HG02588 (cell line): Measurements from ENCODE around the gene LSM12.
"Not testable (repeated sequence)": the region's sequence is repeated elsewhere in the genome, so short reads cannot be mapped to it uniquely, and the experiment has no call there.

Experiments used
- ATAC-seq: cut with Tn5 transposase; IDR thresholded peaks from one replicate; pipeline ENCODE4 v1.9.1; 2021; ENCODE audit warnings: mild to moderate bottlenecking, moderate library complexity; ENCODE audit not compliant: unreplicated experiment

Gene LSM12

DNA sequence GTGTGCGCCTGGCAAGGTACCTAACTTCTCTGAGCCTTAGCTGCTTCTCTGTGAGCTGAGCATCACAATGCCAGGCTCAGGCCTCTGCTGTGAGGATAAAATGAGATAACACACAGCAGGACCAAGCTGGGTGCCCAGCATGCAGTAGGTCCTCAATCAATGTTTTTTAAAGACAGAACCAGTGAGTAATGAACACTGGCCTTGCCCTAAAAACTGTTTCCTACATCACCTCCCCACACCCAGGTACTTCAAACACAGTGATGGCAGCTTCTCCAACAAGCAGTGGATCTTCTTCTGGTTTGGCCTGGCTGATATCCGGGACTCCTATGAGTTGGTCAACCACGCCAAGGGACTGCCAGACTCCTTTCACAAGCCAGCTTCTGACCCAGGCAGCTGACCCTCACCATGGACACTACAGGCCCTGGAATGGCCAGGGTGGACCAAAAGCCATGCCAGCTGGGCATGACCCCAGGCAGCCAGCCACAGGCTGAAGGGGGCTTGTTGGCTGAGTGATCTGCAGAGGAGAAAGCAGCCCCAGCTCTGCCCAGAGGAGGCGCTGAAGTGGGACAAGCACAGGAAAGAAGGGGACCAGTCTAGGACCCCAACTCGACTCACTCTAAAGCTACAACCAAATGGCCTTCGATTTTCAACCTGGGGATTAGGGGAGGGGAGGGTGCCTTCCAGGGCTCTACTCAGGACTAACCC, 58.1 kb downstream of the LSM12 start:
- ATAC-seq, result no peak

- ATAC-seq, result no peak
Observed at GRCh38 chr17:44007346-44008204, 58.9 kb downstream of the LSM12 start.

GRCh38 chr17:44006598-44007345, 59.7 kb downstream of the LSM12 start:
- ATAC-seq, result peak; percentile 59

GRCh38 chr17:44006272-44006597, 60.2 kb downstream of the LSM12 start:
- ATAC-seq, result no peak

GRCh38 chr17:44005527-44006271, 60.8 kb downstream of the LSM12 start:
- no peak for ATAC-seq

GRCh38 chr17:44004761-44005526, 61.5 kb downstream of the LSM12 start:
- no peak for ATAC-seq

DNA sequence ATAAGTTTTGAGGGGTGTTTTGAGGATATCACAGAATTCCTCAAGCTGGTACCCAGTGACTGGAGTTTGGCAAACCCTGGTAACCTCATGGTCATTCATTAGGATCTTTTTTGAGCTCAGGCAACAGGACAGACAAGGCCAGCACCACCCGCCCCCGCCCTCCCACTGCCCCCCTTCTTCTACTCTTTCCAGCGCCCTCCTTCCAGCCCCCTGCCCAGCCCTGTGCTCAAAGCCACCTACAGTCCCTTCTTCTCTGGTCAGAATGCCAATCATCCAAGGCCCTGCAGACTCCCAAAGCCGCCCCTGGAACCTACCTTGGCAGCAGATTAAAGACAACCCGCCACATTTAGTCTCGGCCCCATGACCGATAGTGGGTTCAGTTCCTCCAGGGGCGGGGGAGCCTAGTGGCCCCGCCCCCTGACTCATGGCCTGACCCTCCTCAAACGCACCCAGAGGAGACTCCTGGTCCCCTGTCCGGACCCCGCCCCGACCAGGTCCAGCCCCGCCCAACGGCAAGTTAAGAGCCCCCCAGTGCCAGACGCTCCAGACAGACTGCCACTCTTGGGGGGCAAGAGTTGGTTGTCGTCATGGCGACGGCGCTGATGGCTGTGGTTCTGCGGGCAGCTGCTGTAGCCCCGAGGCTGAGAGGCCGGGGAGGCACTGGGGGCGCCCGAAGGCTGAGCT, 62.3 kb downstream of the LSM12 start, which contains the start of gene NAGS:
NAGS (plus strand) TSS at position 546 of the 684 bp plus-strand sequence; CDS start at position 588, 42 bp downstream.
- no peak for ATAC-seq

- ATAC-seq, result no peak
Observed at GRCh38 chr17:44002141-44002848, 64.2 kb downstream of the LSM12 start.

- ATAC-seq, result no peak
Observed at GRCh38 chr17:44001461-44001920, 65.0 kb downstream of the LSM12 start.

DNA sequence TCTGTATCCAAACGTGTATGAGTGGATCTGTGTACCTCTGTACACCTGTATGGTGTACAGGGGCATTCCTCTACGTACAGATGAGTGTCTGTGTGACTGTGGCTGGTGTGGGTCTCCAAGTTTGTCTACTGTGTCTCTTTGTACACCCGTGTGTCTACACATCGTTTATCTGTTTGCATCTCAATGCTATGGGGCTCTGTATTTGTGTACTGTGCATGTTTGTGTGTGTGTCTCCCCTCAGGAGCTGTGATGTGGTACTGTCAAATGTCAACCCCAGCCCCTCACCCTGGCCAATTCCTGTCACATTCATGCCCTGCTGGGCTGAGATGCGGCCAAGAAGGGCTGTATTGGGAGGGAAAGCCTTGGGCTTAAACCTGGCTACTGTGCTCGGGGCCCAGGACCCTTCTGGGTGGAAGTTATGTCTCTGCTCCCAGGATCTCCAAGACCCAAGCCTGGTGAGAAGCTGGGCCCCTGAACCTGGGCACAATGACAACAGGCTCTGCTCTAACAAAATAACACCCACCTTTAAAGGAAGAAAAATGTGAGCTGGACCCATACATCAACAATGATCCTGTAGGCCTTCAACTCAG, 65.5 kb downstream of the LSM12 start:
- no peak for ATAC-seq

GRCh38 chr17:44000141-44000860, 66.2 kb downstream of the LSM12 start:
- no peak for ATAC-seq

GRCh38 chr17:43999024-43999423, 67.4 kb downstream of the LSM12 start:
- no peak for ATAC-seq

- no peak for ATAC-seq
Observed at GRCh38 chr17:43998552-43998951, 67.9 kb downstream of the LSM12 start.

DNA sequence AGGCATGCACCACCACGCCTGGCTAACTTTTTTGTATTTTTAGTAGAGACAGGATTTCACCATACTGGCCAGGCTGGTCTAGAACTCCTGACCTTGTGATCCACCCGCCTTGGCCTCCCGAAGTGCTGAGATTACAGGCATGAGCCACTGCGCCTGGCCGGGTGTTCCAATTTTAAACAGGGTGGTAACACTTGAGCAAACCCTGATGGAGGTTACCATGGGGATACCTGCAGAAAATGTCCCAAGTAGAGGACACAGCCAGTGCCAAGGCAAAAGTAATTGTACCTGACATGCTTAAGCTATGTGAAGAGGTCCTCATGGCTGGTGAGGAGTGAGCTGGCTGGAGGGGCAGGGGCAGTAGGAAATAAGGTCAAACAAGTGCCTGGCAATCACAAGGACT, 69.3 kb downstream of the LSM12 start:
- not testable (repeated sequence) for ATAC-seq

DNA sequence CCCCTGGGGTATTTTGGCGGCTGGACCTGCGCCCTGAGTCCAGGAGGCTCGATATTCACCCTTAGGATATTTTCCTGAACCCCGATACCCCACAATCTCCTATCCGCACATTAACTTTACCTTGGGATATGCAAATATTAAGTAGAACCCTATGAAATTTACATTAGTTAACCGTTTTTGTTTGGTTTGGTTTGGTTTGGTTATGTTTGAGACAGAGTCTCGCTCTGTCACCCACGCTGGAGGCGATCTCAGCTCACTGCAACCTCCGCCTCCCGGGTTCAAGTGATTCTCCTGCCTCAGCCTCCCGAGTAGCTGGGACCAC, 71.4 kb downstream of the LSM12 start:
- ATAC-seq, result no peak

DNA sequence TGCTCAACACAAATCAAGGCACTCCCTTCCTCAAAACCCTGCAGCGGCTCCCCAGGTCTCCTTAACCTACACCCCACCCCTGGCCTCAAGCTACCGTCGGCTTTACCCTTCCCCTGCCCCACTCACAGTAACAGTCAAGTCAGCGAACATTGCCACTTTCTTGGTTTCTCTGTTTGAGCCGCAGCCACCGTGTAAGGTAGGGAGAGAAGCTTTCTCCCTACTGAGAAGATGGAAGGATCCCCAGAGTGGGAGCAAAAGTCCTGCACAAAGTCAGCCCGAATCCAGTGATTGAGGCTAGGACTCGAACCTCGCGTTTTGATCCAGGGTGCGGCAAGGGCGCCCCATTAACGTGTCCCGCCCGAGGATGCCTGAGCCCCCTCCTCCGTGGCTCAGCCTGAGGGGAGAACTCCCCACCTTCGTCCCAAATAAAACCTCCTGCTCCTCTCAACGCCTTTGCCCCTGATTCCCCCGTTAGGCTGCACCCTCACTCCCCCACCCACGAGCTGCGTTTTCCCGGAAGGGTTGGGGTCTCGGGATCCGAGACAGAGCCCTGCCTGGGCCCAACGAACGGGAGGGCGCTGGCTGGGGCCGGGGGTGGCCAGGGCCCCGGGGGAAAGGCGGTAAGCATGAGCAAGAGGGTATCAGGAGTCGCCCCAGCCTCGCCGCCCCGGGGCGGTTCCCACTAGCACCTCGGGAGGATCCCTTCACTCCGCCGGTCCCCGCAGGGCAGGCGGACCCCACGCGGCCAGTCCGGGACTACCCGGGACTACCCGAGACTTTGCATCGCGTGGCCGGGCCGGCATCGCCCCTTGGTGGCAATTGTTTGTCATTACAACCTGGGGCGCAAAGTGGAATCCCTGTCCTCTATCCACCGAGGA, 72.0 kb downstream of the LSM12 start:
- no peak for ATAC-seq

DNA sequence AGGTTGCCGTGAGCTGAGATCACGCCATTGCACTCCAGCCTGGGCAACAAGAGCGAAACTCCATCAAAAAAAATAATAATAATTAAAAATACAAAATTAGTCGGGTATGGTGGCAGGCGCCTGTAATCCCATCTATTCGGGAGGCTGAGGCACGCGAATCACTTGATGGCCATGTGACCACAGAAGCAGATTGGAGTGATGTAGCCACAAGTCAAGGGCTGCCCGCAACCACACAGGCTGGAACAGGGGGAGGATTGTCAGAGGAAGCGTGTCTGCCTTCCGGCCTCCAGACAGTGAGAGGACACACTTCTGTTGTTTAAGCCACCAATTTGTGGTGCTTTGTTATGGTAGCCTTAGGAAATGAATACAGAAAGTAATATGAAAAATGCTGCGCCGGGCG, 73.8 kb downstream of the LSM12 start:
- ATAC-seq, result no peak
